HepG2 (cell line): ENCODE measurements around the gene LIPE. TPM values are rescaled to one million over a fixed set of nuclear protein-coding genes. Genes with fewer than 3 reads are reported as not detected.

Experiments used
- ATAC-seq: fragments of 200-7000 bp; cut with Tn5 transposase; 3 replicates; pipeline ENCODE4 v1.9.1; 2020; ENCODE audit warnings: mild to moderate bottlenecking, moderate library complexity
- BruUV-seq: library from RNA; stranded (reverse); fragments of 400-500 nt; replicated peaks from 2 replicates; lab custom pipeline; 2021; lab: Mats Ljungman, UMichigan
- CTCF ChIA-PET: fragments of 300-600 bp; formaldehyde crosslinking; extraction: SDS; loops from one replicate; lab custom pipeline; 2021; ENCODE audit warnings: low total read pairs, inconsistent platforms, low intra/inter-chr PET ratio; lab: Yijun Ruan, JAX
- POLR2A ChIA-PET: fragments of 350-600 bp; sonication (Branson Sonifier 250); formaldehyde crosslinking; loops from one replicate; lab custom pipeline; 2020; ENCODE audit warnings: antibody characterized with exemption, inconsistent platforms; lab: Yijun Ruan, JAX
- DNase-seq: peaks from one replicate; pipeline ENCODE4 v3.0.0-alpha.2; 2015; ENCODE audit warnings: low spot score
- FAIRE-seq: peaks from 3 replicates; lab custom pipeline; 2011; peaks lifted over from hg19 to GRCh38; lab: Jason Lieb, UNC
- H2AFZ ChIP-seq: one replicate; pipeline ENCODE4 v1.6.1; 2011; ENCODE audit warnings: low read length, inconsistent platforms
- H3K27ac ChIP-seq: fragments of 300-600 bp; 3 replicates; pipeline ENCODE4 v1.8.0; 2011; ENCODE audit warnings: mixed run types, mild to moderate bottlenecking, mixed read lengths, low read length, inconsistent platforms; ENCODE audit not compliant: insufficient read depth; ENCODE audit errors: extremely low read length
- H3K27me3 ChIP-seq, 2 experiments: fragments of 200-600 bp in 1 of 2; 2 replicates in 1 of 2; 3 replicates in 1 of 2; pipeline versions ENCODE4 v1.6.0 to v1.8.0; 2011; ENCODE audit warnings: low read length in 2 of 2, mild to moderate bottlenecking in 2 of 2, moderate library complexity in 2 of 2, inconsistent platforms in 1 of 2; ENCODE audit not compliant: insufficient read depth in 2 of 2, control insufficient read depth in 1 of 2
- H3K36me3 ChIP-seq, 2 experiments: fragments of 200-600 bp in 1 of 2; replicated peaks in 1 of 2; 2 replicates in 1 of 2; 3 replicates in 1 of 2; pipeline versions ENCODE4 v1.5.1 to v1.8.0; 2011; ENCODE audit warnings: low read length in 2 of 2, inconsistent platforms in 1 of 2; ENCODE audit not compliant: insufficient read depth in 2 of 2, control insufficient read depth in 1 of 2
- H3K4me1 ChIP-seq: 2 replicates; pipeline ENCODE4 v1.5.1; 2012; ENCODE audit warnings: low read length, inconsistent platforms; ENCODE audit not compliant: insufficient read depth
- H3K4me2 ChIP-seq: 2 replicates; pipeline ENCODE4 v1.6.0; 2011; ENCODE audit warnings: low read depth, low read length, inconsistent platforms
- H3K4me3 ChIP-seq, 3 experiments: fragments of 200-600 bp in 1 of 3; sonication (generic), shearing (Covaris generic) in 1 of 3; replicated peaks in 1 of 3; 2 replicates each; pipeline ENCODE4 v1.5.1; 2011 to 2016; ENCODE audit warnings: low read length in 3 of 3, inconsistent platforms in 2 of 3, low read depth in 2 of 3, mild to moderate bottlenecking in 2 of 3, control low read depth in 1 of 3, mixed read lengths in 1 of 3; ENCODE audit not compliant: insufficient read depth in 1 of 3
- H3K79me2 ChIP-seq: one replicate; pipeline ENCODE4 v1.6.1; 2011; ENCODE audit warnings: low read length, inconsistent platforms; ENCODE audit not compliant: insufficient read depth
- H3K9ac ChIP-seq: 2 replicates; pipeline ENCODE4 v1.6.0; 2011; ENCODE audit warnings: mild to moderate bottlenecking, low read depth, low read length, inconsistent platforms; ENCODE audit not compliant: insufficient read depth
- H3K9me3 ChIP-seq: 2 replicates; pipeline ENCODE4 v1.5.1; 2012; ENCODE audit warnings: mild to moderate bottlenecking, low read length
- H4K20me1 ChIP-seq: 2 replicates; pipeline ENCODE4 v1.6.0; 2011; ENCODE audit warnings: inconsistent platforms, mild to moderate bottlenecking, low read length, moderate library complexity; ENCODE audit not compliant: insufficient read depth
- DNMT1 ChIP-seq: sonication (generic); formaldehyde crosslinking; IDR thresholded peaks from 2 replicates; pipeline ENCODE4 v1.5.1; 2020; ENCODE audit warnings: mild to moderate bottlenecking, missing genetic modification reagents
- FOXP1 ChIP-seq, 2 experiments: fragments of 450-650 bp in 1 of 2; IDR thresholded peaks; 2 replicates each; pipeline ENCODE4 v1.6.1; 2017 to 2018; ENCODE audit warnings: antibody characterized with exemption in 1 of 2
- GATAD2A ChIP-seq: IDR thresholded peaks from 2 replicates; pipeline ENCODE4 v1.6.1; 2016
- IRF1 ChIP-seq: sonication (generic); formaldehyde crosslinking; IDR thresholded peaks from 2 replicates; pipeline ENCODE4 v1.4.0; 2020; ENCODE audit warnings: low read depth, mild to moderate bottlenecking, missing genetic modification reagents
- PATZ1 ChIP-seq: sonication (generic); formaldehyde crosslinking; IDR thresholded peaks from 2 replicates; pipeline ENCODE4 v1.4.0; 2020; ENCODE audit warnings: missing genetic modification reagents
- SATB2 ChIP-seq: sonication (generic); formaldehyde crosslinking; IDR thresholded peaks from 2 replicates; pipeline ENCODE4 v1.5.0; 2020; ENCODE audit warnings: missing genetic modification reagents
- ZNF343 ChIP-seq: sonication (generic); formaldehyde crosslinking; IDR thresholded peaks from 2 replicates; pipeline ENCODE4 v1.4.0; 2020; ENCODE audit warnings: mild to moderate bottlenecking, missing genetic modification reagents
- ZNF784 ChIP-seq: sonication (generic); formaldehyde crosslinking; IDR thresholded peaks from 2 replicates; pipeline ENCODE4 v1.5.1; 2020; ENCODE audit warnings: missing genetic modification reagents, mild to moderate bottlenecking, borderline replicate concordance
- ZNF788 ChIP-seq: sonication (generic); formaldehyde crosslinking; IDR thresholded peaks from 2 replicates; pipeline ENCODE4 v1.5.0; 2020; ENCODE audit warnings: mild to moderate bottlenecking, missing genetic modification reagents, borderline replicate concordance
- WGBS: methylation state at CpG from one replicate; pipeline ENCODE4 v1.1.6; 2017; ENCODE audit warnings: low lambda C conversion rate; 5-methylcytosine and 5-hydroxymethylcytosine counted together
- in situ Hi-C: cut with HindIII; loops from 2 replicates; pipeline ENCODE4 v1.10.0; 2017; ENCODE audit warnings: low pct_unique_long_range_greater_than_20kb; ENCODE audit not compliant: extremely low pct_ligation_motif_present
- intact Hi-C: fragments of 100-400 bp; cut with micrococcal nuclease; formaldehyde crosslinking; loops from one replicate; pipeline ENCODE4 v1.10.0; 2022; ENCODE audit not compliant: unreplicated experiment
- polyA plus RNA-seq, 8 experiments: library from polyadenylated mRNA; depleted of rRNA in 3 of 8; stranded (reverse) in 7 of 8; unstranded in 1 of 8; fragments of >200 nt; fragmentation: Illumina TruSeq in 4 of 8; extraction: Trizol in 4 of 8; gene quantifications; 2 replicates each; pipeline versions ENCODE4 v1.2.1 to v1.2.3, GENCODE V29; 2011 to 2016; ENCODE audit warnings: low read depth in 4 of 8, missing spikeins in 1 of 8, mixed read lengths in 1 of 8; ENCODE audit not compliant: insufficient read depth in 1 of 8
- total RNA-seq, 5 experiments: library from RNA; depleted of rRNA; stranded (reverse); fragments of >200 nt; fragmentation: Illumina TruSeq; extraction: Trizol; gene quantifications; 2 replicates each; pipeline ENCODE4 v1.2.3, GENCODE V29; 2016; ENCODE audit warnings: low read depth in 1 of 5

Gene LIPE
- total and polyA plus RNA-seq, 2 of the 13 experiments (the other 11 are each of a cell fraction or from before 2014, with no cell fraction given), result not detected

- CTCF ChIA-PET, result no interaction called here
- Histone ChIP-seq H3K27me3 (peaks cover 0 to 10% of the 10 kb centered on the region in 2 experiments; a peak in 1 of 5 replicates), H3K36me3 (no peaks in the 10 kb centered on the region), H4K20me1 (no peaks in the 10 kb centered on the region), H3K9ac (no peak overlapping the region), H2AFZ (no peak overlapping the region), H3K79me2 (no peaks in the 10 kb centered on the region), H3K9me3 (no peaks in the 10 kb centered on the region), H3K4me2 (no peak overlapping the region), H3K4me1 (peaks cover 25% of the 10 kb centered on the region), H3K27ac (no peak overlapping the region), H3K4me3 (no peak overlapping the region)
- POLR2A ChIA-PET, result no interaction called here
- DNase-seq, result no peak
- 99% methylated on average over 9 of the region's 17 CpGs for WGBS
- no TSS peak for BruUV-seq
- TF ChIP-seq SATB2 (CRISPR knock-in tag) (no peak), IRF1 (CRISPR knock-in tag) (no peak), ZNF343 (CRISPR knock-in tag) (no peak), GATAD2A (CRISPR knock-in tag) (no peak), ZNF788 (CRISPR knock-in tag) (no peak), PATZ1 (CRISPR knock-in tag) (no peak), ZNF784 (CRISPR knock-in tag) (no peak), DNMT1 (CRISPR knock-in tag) (no peak), FOXP1 (IDR thresholded peaks at IDR 0.05) (no peak), FOXP1 (CRISPR knock-in tag; IDR thresholded peaks at IDR 0.05) (no peak)
- intact Hi-C loops (no loop called here), in situ Hi-C loops (no loop called here)
- no peak for FAIRE-seq
- ATAC-seq, result no peak
These were observed 51.0 kb downstream of the LIPE start for GRCh38 chr19:42376177-42376555.
